ENCODE measurements around the gene DPPA3. TPM values are rescaled to one million over a fixed set of nuclear protein-coding genes. Genes with fewer than 3 reads are reported as not detected.

Gene DPPA3
- total and polyA plus RNA-seq, 2 donors (not counting 3 experiments of a cell fraction or from before 2014, with no cell fraction given), result not detected

GRCh38 chr12:7749442-7749841, 38.2 kb downstream of the DPPA3 start:
- CTCF ChIA-PET, result no interaction called here
- DNase-seq (ENCODE audit: low read depth, low spot score) (no peak), FAIRE-seq (no peak)
- H3K4me3 ChIP-seq (replicated peaks in 1 of 3; ENCODE audit: insufficient read depth in 1 of 3, low read depth in 1 of 3, low read length in 3 of 3), result no peak overlapping the region
- no peak overlapping the region for H3K27ac ChIP-seq (ENCODE audit: insufficient read depth, low read depth, low read length)
- H2AFZ ChIP-seq (ENCODE audit: low read depth, low read length), result no peak overlapping the region
- H3K27me3 ChIP-seq (ENCODE audit: control insufficient read depth in 2 of 2, insufficient read depth in 2 of 2, low read length in 2 of 2), result no peaks in the 10 kb centered on the region
- H3K36me3 ChIP-seq (ENCODE audit: control insufficient read depth in 2 of 2, extremely low read depth in 1 of 2, insufficient read depth in 2 of 2, low read length in 2 of 2), result no peaks in the 10 kb centered on the region
- dilution Hi-C loops (cut with MboI; ENCODE audit: extremely low pct_ligation_motif_present, low sequenced_read_pairs) (no loop called here), intact Hi-C loops (cut with micrococcal nuclease) (no loop called here)
- POLR2A ChIA-PET, result no interaction called here
- H3K79me2 ChIP-seq (ENCODE audit: control insufficient read depth, insufficient read depth, low read length), result no peaks in the 10 kb centered on the region
- H3K9me3 ChIP-seq (replicated peaks; ENCODE audit: control insufficient read depth, insufficient read depth, low read length), result no peaks in the 10 kb centered on the region
- H3K9ac ChIP-seq (replicated peaks; ENCODE audit: extremely low read depth, insufficient read depth, low read length), result no peak overlapping the region
- no peak for TF ChIP-seq POLR2AphosphoS5 (IDR thresholded peaks at IDR 0.05; ENCODE audit: insufficient read depth, low read depth, low read length)
- TF ChIP-seq POLR2A (IDR thresholded peaks at IDR 0.05; ENCODE audit: low read depth, low read length), result no peak
- no peak for TF ChIP-seq MAX (IDR thresholded peaks at IDR 0.05; ENCODE audit: insufficient read depth, insufficient read length)
- no peak for TF ChIP-seq JUN (IDR thresholded peaks at IDR 0.05; ENCODE audit: borderline replicate concordance, insufficient read depth, insufficient read length, low read depth)
- TF ChIP-seq MYC (IDR thresholded peaks at IDR 0.05; ENCODE audit: low read depth, low read length), result no peak
- TF ChIP-seq GATA2 (IDR thresholded peaks at IDR 0.05; ENCODE audit: insufficient read depth, insufficient read length, low read depth, low read length), result no peak
- no peak for TF ChIP-seq CTCF (IDR thresholded peaks at IDR 0.05; ENCODE audit: extremely low read depth in 1 of 2, insufficient read depth in 1 of 2, low read depth in 1 of 2, low read length in 2 of 2)
- no peak for TF ChIP-seq FOS (IDR thresholded peaks at IDR 0.05; ENCODE audit: borderline replicate concordance, insufficient read depth, low read length)
- no peak overlapping the region for H3K4me2 ChIP-seq (ENCODE audit: insufficient read depth, low read length)
- H3K9me1 ChIP-seq (replicated peaks; ENCODE audit: control insufficient read depth, extremely low read depth, insufficient read depth, low read length), result no peaks in the 10 kb centered on the region
- no peaks in the 10 kb centered on the region for H3K4me1 ChIP-seq (ENCODE audit: control insufficient read depth, extremely low read depth, insufficient read depth, low read length)
- H4K20me1 ChIP-seq (replicated peaks; ENCODE audit: control insufficient read depth, extremely low read depth, insufficient read depth, low read length), result no peaks in the 10 kb centered on the region
- no TSS peak for BruUV-seq (replicated peaks)
